Uterus (tissue), 2 donors: ENCODE measurements around the gene SERPINA4.

ENCODE experiments used
- CTCF ChIP-seq, 4 experiments: fragments of 200-600 bp in 2 of 4; fragments of 450-650 bp in 2 of 4; sonication (generic) in 2 of 4; IDR thresholded peaks; one replicate each; pipeline ENCODE4 v1.5.1; 2016 to 2019; ENCODE audit warnings: antibody characterized with exemption in 4 of 4, mild to moderate bottlenecking in 2 of 4, moderate library complexity in 1 of 4
- POLR2A ChIP-seq, 2 donors: fragments of 450-650 bp; IDR thresholded peaks; one replicate each; pipeline ENCODE4 v1.6.1; 2016; ENCODE audit warnings: antibody characterized with exemption in 2 of 2, mild to moderate bottlenecking in 1 of 2, moderate library complexity in 1 of 2

DNA sequence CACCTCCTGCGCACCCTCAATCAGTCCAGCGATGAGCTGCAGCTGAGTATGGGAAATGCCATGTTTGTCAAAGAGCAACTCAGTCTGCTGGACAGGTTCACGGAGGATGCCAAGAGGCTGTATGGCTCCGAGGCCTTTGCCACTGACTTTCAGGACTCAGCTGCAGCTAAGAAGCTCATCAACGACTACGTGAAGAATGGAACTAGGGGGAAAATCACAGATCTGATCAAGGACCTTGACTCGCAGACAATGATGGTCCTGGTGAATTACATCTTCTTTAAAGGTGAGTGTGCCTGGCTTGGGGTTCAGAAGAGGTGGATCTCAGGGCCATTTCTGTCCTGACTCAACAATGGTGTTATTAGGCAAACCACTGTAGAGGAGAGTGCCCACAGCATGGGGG, 53.6 kb downstream of the SERPINA4 start:
- no peak for TF ChIP-seq CTCF (IDR thresholded peaks at IDR 0.05)
- TF ChIP-seq POLR2A (IDR thresholded peaks at IDR 0.05): no peak
